Activated naive CD8-positive, alpha-beta T cell (primary cell): ENCODE measurements around the gene FAM200A.
"Not testable (repeated sequence)": the region's sequence is repeated elsewhere in the genome, so short reads cannot be mapped to it uniquely, and the experiment has no call there.

Experiments
- H3K27ac Mint-ChIP-seq: one replicate; pipeline ENCODE4 v1.8.0; 2021; ENCODE audit warnings: mixed read lengths
- H3K27me3 Mint-ChIP-seq: one replicate; pipeline ENCODE4 v1.8.0; 2021; ENCODE audit warnings: mixed read lengths
- H3K36me3 Mint-ChIP-seq: one replicate; pipeline ENCODE4 v1.8.0; 2021; ENCODE audit warnings: mixed read lengths
- H3K4me1 Mint-ChIP-seq: one replicate; pipeline ENCODE4 v1.8.0; 2021; ENCODE audit warnings: low read depth, mixed read lengths
- H3K4me3 Mint-ChIP-seq: one replicate; pipeline ENCODE4 v1.8.0; 2021; ENCODE audit warnings: mild to moderate bottlenecking, mixed read lengths
- H3K9me3 Mint-ChIP-seq: one replicate; pipeline ENCODE4 v1.8.0; 2021; ENCODE audit warnings: low read depth, mixed read lengths

The FAM200A gene

DNA sequence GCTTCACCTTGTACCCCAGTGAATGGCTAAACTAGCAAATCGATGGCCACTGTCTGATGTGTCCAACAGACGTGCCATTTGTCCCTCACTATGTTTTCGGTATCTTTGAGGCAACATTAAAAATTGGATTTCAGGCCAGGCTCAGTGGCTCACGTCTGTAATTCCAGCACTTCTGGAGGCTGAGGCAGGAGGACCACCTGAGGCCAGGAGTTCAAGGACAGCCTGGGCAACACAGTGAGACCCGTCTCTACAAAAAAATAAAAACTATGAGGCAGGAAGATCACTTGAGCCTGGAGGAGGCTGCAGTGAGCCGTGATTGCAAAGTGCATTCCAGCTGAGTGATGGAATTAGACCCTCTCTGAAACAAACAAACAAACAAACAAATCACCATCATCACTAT lies 8.0 kb downstream of the FAM200A start:
- Mint-ChIP-seq H3K9me3 (peaks cover 3% of the 10 kb centered on the region), H3K36me3 (peaks cover 12% of the 10 kb centered on the region), H3K4me3 (no peak overlapping the region), H3K27ac (no peak overlapping the region), H3K4me1 (no peaks in the 10 kb centered on the region), H3K27me3 (no peaks in the 10 kb centered on the region)

DNA sequence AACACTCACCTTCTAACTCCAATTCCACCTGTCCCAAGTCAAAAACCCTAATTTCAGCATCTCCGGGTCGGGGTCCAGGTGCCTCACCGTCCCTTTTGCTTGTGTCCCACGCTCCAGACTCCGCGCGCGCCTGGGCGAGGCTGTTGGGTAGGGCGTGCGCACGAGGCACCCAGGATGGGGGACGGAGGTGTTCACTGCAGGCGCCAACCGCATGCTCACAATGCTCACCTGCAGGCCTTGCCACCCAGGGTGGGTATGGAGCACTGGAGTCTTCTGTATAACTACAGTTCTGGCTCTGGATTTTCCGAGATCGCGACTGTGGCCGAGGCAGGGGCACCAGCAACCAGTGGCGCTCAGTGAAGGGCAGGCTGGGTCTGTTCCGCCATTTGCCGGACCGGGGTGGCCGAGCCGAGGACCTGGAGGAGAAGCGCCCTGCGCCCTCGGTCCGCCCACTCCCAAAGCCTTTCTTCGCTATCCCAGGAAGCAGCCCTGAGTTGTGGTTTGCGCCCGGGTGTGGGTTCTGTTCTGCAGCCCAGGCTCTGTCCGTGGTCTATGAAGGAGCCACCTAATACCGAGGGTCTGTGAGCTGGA lies 8.7 kb downstream of the FAM200A start:
- Mint-ChIP-seq H3K27me3 (no peaks in the 10 kb centered on the region), H3K4me1 (no peaks in the 10 kb centered on the region), H3K4me3 (no peak overlapping the region), H3K27ac (no peak overlapping the region), H3K36me3 (peaks cover 12% of the 10 kb centered on the region), H3K9me3 (peaks cover 3% of the 10 kb centered on the region)

DNA sequence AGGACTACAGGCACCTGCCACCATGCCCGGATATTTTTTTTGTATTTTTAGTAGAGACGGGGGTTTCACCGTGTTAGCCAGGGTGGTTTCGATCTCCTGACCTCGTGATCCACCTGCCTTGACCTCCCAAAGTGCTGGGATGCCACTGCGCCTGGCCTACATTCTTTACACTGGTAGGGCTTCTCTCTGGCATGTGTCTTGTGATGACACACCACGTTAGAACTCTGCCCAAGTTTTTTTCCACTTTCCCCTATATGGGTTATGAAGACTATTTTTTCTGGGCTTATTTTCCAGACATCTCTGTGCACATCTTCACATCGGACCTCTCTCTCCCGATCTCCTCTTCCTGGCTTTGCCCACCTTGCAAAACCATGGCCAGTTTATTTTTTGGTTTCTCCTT lies 10.7 kb downstream of the FAM200A start:
- Mint-ChIP-seq H3K9me3 (peaks cover 3% of the 10 kb centered on the region), H3K27ac (no peak overlapping the region), H3K27me3 (no peaks in the 10 kb centered on the region), H3K36me3 (peaks cover 7% of the 10 kb centered on the region), H3K4me1 (no peaks in the 10 kb centered on the region), H3K4me3 (no peak overlapping the region)

DNA sequence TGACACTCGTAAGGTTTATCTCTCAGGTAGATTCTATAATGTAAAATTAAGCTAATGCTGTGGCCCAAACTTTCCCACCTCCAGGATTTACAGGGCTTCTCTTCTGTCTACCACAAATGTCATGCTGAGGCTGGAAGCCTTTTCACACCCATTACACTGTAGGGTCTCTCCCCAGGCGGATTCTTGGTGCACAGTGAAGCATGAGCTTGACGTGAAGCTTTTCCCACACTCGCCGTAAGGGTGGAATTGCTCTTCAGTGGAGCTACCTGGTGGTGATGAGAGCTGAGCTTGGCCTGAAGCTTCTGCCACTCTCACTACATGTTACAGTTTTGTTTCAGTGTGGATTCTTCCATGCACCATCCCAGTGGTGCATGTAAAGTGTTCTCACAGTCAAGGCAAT lies 11.4 kb downstream of the FAM200A start:
- Mint-ChIP-seq H3K4me3 (no peak overlapping the region), H3K9me3 (peaks cover 3% of the 10 kb centered on the region), H3K4me1 (no peaks in the 10 kb centered on the region), H3K27me3 (no peaks in the 10 kb centered on the region), H3K36me3 (peaks cover 7% of the 10 kb centered on the region), H3K27ac (no peak overlapping the region)

DNA sequence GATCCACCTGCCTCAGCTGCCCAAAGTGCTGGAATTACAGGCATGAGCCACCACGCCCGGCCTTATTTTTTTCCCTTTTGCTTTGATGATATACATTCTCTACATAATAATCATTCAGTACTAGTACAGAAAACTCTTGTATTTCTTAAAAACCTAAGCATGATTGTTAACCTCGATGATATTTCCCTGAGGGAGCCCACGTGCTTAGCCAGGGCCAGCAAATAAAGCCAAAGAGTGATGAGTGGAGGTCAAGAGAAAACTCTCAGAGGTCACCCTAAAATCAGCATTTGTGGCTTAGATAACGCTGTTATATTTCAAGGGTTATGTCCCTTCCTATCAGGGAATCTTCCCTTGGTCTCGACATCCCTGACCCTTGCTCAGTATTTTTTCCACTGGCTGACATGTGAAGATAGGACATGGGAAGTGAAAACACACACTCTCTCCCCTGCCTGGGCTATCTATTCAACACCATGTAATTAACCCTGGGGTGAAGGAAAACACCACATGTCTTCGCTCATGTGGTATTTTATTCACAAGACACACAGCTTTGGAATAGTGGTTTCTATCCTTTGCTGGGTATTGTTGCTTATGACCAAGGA lies 12.6 kb downstream of the FAM200A start:
- peaks cover 10% of the 10 kb centered on the region for H3K36me3 Mint-ChIP-seq
- no peak overlapping the region for H3K4me3 Mint-ChIP-seq
- H3K9me3 Mint-ChIP-seq: peaks cover 3% of the 10 kb centered on the region
- H3K27me3 Mint-ChIP-seq: no peaks in the 10 kb centered on the region
- H3K27ac Mint-ChIP-seq: no peak overlapping the region
- no peaks in the 10 kb centered on the region for H3K4me1 Mint-ChIP-seq

DNA sequence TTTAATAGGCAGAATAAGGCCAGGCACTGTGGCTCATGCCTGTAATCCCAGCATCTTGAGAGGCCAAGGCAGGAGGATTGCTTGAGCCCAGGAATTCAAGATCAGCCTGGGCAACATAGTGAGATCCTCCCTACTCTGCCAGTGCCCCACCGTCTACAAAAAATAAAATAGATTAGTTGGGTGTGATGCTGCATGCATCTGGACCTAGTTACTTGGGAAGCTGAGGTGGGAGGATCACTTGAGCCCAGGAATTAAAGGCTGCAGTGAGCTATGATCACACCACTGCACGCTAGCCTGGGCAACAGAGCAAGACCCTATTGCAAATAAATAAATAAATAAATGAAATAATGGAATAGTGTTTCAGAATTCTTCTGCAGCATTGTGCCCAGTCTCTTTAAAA lies 16.2 kb downstream of the FAM200A start:
- Mint-ChIP-seq H3K36me3 (peaks cover 38% of the 10 kb centered on the region), H3K4me1 (no peaks in the 10 kb centered on the region), H3K9me3 (peaks cover 13% of the 10 kb centered on the region), H3K4me3 (no peak overlapping the region), H3K27me3 (no peaks in the 10 kb centered on the region), H3K27ac (no peak overlapping the region)

DNA sequence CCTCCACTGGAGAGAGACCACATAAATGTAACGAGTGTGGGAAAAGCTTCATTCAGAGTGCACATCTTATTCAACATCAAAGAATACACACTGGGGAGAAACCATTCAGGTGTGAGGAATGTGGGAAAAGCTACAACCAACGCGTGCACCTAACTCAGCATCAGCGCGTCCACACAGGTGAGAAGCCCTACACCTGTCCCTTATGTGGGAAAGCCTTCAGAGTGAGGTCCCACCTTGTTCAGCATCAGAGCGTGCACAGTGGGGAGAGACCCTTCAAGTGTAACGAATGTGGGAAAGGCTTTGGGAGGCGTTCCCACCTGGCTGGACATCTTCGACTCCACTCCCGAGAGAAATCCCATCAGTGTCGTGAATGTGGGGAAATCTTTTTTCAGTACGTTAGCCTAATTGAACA lies 20.6 kb downstream of the FAM200A start:
- H3K4me3 Mint-ChIP-seq: no peak overlapping the region
- H3K9me3 Mint-ChIP-seq: peaks cover 13% of the 10 kb centered on the region
- H3K4me1 Mint-ChIP-seq: no peaks in the 10 kb centered on the region
- H3K36me3 Mint-ChIP-seq: peaks cover 48% of the 10 kb centered on the region
- H3K27ac Mint-ChIP-seq: no peak overlapping the region
- no peaks in the 10 kb centered on the region for H3K27me3 Mint-ChIP-seq

DNA sequence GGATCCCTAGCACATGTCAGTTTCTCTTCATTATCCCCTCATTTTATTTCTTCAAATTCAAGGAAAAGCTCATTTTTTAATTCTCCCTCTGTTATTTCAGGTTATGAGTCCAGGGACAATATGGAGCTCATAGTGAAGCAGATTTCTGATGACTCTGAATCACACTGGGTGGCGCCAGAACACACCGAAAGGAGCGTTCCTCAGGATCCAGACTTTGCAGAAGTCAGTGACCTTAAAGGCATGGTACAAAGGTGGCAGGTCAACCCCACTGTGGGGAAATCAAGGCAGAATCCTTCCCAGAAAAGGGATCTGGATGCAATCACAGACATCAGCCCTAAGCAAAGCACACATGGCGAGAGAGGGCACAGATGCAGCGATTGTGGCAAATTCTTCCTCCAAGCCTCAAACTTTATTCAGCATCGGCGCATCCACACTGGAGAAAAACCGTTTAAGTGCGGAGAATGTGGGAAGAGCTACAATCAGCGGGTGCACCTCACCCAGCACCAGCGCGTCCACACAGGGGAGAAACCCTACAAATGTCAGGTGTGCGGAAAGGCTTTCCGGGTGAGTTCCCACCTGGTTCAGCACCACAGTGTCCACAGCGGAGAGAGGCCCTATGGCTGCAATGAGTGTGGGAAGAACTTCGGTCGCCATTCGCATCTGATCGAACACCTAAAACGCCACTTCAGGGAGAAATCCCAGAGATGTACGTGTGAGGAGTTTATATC lies 26.0 kb downstream of the FAM200A start:
- peaks cover 19% of the 10 kb centered on the region for H3K36me3 Mint-ChIP-seq
- H3K27me3 Mint-ChIP-seq: no peaks in the 10 kb centered on the region
- no peak overlapping the region for H3K4me3 Mint-ChIP-seq
- peaks cover 4% of the 10 kb centered on the region for H3K9me3 Mint-ChIP-seq
- peak overlapping the region; percentile 46 for H3K27ac Mint-ChIP-seq
- peaks cover 1% of the 10 kb centered on the region for H3K4me1 Mint-ChIP-seq

DNA sequence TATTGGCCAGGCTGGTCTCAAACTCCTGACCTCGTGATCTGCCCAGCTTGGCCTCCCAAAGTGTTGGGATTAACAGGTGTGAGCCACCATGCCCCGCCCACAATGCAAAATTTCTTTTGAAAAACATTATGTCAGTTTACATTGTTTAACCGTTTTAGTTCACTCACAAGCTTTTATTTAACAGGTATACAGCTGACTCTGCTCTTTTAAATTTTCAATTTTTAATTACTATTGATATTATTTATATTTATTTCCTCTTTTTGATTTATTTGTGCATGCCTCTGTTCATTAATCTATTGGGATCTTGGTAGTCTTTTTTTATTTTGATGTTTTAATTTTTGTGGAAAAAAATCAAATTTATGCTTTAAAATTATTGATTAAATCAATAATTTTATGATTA lies 30.5 kb downstream of the FAM200A start:
- H3K4me3 Mint-ChIP-seq: no peak overlapping the region
- peaks cover 1% of the 10 kb centered on the region for H3K4me1 Mint-ChIP-seq
- no peak overlapping the region for H3K27ac Mint-ChIP-seq
- H3K27me3 Mint-ChIP-seq: no peaks in the 10 kb centered on the region
- peaks cover 4% of the 10 kb centered on the region for H3K36me3 Mint-ChIP-seq
- no peaks in the 10 kb centered on the region for H3K9me3 Mint-ChIP-seq

DNA sequence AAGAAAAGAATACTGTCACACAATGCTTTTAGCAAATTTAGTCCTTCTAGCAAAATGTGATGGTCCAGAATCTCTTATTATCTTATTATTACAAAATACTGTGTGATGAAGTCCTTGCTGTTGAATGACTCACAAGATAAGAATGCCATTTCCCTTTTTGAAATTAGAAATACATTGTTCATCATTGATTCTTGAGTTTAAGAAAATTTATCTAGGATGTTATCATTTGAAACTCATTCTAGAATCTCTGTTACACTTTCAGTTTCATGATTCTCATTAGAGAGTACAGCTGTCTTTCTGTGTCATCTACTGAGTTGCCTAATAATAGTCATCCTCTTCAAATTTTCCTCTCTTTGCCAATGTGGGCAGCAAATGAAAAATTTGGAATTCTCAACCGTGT lies 37.9 kb downstream of the FAM200A start:
- Mint-ChIP-seq H3K9me3 (no peaks in the 10 kb centered on the region), H3K27ac (no peak overlapping the region), H3K4me3 (no peak overlapping the region), H3K36me3 (peaks cover 3% of the 10 kb centered on the region), H3K4me1 (peaks cover 8% of the 10 kb centered on the region), H3K27me3 (no peaks in the 10 kb centered on the region)

DNA sequence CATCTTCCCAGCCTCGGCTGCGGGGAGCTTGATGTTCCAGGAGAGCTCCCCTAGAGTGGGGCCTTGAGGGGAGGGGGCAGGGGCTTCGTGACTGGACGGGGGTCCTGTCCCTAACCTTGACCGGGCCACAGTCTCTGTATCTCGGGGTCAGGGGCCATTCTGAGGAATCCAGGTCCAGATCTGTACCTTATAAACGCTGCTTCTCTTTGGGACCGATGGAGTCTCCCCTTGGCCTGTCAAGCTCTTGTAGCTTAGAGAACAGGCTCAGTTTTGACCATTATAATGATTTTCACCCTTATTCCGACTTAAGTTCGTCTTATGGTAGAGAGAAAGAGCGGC lies 46.6 kb downstream of the FAM200A start:
- H3K36me3 Mint-ChIP-seq: peaks cover 3% of the 10 kb centered on the region
- no peaks in the 10 kb centered on the region for H3K27me3 Mint-ChIP-seq
- H3K4me3 Mint-ChIP-seq: peak overlapping the region; percentile 100
- H3K27ac Mint-ChIP-seq: peak overlapping the region; percentile 100
- no peaks in the 10 kb centered on the region for H3K9me3 Mint-ChIP-seq
- peaks cover 26% of the 10 kb centered on the region for H3K4me1 Mint-ChIP-seq

DNA sequence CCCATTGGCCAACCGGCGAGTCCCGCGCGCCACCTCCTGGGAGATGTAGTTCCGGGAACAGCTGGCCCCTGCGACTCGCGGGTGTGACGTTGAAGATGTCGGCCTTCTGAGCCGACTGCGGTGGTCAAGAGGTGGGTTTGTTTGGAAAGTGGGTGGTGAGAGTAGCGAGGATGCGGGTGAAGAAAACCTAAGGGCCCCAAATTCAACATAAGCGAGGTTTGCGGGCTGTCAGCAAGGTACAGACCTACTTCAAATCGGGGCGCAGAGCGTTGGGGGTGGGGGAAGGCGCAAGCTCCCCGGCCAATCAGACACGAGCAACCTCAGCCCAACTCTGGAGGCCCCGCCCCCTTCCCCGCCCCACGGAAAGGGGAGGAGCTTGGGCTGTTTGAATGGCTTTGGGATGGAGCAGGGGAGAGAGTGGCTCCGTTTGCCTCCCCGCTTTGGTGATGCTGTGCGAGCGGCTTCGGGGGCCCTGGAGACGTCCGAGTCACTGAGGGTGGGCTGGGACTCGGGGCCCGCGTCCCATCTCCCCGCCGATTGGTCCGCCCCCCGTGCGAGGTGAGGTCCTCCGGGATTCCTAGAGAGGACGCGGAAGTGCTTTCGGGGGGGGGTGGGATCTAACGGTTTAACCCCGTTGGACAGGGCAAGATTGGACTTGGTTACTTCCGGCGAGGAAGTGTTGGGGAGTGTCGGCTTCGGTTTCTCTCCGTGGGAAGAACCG lies 47.2 kb downstream of the FAM200A start, which contains the start of gene ZKSCAN5:
Gene ZKSCAN5, plus strand, starts transcription at position 60 of the 721 bp plus-strand sequence. CDS start 1,383 bp downstream, outside the sequence.
- no peaks in the 10 kb centered on the region for H3K27me3 Mint-ChIP-seq
- H3K27ac Mint-ChIP-seq: peak within 1 kb of the TSS; percentile 100
- H3K36me3 Mint-ChIP-seq: peaks cover 3% of the 10 kb centered on the region
- no peaks in the 10 kb centered on the region for H3K9me3 Mint-ChIP-seq
- H3K4me1 Mint-ChIP-seq: peaks cover 26% of the 10 kb centered on the region
- H3K4me3 Mint-ChIP-seq: peak within 1 kb of the TSS; percentile 100

DNA sequence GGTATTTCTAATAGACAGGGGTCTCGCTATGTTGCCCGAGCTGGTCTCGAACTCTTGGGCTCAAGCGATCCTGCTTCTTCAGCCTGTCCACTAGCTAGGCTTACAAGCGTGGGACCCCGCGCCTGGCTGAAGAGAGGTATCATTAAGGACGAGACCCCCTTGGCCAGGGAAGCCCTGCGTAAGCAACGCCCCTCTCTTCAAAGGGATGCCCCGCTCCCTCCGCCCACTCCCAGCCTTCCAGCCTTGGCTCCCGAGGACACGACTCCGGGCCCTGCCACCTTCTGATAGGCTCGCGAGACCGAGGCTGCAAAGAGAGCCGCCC lies 47.7 kb downstream of the FAM200A start:
- Mint-ChIP-seq H3K27ac (peak overlapping the region; percentile 100), H3K4me1 (peaks cover 28% of the 10 kb centered on the region), H3K4me3 (peak overlapping the region; percentile 100), H3K27me3 (no peaks in the 10 kb centered on the region), H3K36me3 (peaks cover 3% of the 10 kb centered on the region), H3K9me3 (no peaks in the 10 kb centered on the region)

DNA sequence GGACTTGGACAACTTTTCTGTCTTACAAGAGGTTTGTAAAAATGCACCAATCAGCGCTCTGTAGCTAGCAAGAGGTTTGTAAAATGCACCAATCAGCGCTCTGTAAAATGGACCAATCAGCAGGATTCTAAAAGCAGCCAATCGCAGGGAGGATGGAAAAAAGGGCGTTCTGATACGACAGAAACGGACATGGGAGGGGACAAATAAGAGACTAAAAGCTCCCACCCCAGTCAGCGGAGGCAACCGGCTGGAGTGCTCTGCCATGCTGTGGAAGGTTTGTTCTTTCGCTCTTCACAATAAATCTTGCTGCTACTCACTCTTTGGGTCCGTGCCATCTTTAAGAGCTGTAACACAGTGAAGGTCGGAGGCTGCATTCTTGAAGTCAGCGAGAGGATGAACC lies 50.7 kb downstream of the FAM200A start:
- Mint-ChIP-seq H3K4me1 (peaks cover 33% of the 10 kb centered on the region), H3K4me3 (peak overlapping the region; percentile 99)
- not testable (repeated sequence) for H3K36me3 Mint-ChIP-seq, H3K9me3 Mint-ChIP-seq, H3K27me3 Mint-ChIP-seq, H3K27ac Mint-ChIP-seq

DNA sequence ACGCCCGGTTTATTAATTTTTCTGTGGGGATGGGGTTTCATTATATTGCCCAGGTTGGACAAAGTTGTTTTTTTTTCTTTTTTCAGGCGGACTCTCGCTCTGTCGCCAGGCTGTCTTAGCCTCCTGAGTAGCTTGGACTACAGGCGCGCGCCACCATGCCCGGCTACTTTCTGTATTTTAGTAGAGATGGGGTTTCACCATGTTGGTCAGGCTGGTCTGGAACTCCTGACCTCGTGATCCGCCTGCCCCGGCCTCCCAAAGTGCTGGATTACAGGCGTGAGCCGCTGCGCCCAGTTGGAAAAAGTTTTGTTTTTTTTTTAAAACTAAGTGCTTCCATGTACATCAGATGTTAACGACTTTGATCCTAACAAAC lies 51.3 kb downstream of the FAM200A start:
- H3K27me3 Mint-ChIP-seq: no peaks in the 10 kb centered on the region
- H3K36me3 Mint-ChIP-seq: peaks cover 8% of the 10 kb centered on the region
- H3K27ac Mint-ChIP-seq: peak overlapping the region; percentile 99

More for the DNA sequence above, 51.3 kb downstream of the FAM200A start:
- Mint-ChIP-seq H3K4me1 (peaks cover 30% of the 10 kb centered on the region), H3K4me3 (peak overlapping the region; percentile 99), H3K9me3 (no peaks in the 10 kb centered on the region)
